CD14-positive monocyte (primary cell): ENCODE measurements around the gene RFX7. TPM values are rescaled to one million over a fixed set of nuclear protein-coding genes. Genes with fewer than 3 reads are reported as not detected.
"Not testable (repeated sequence)": the region's sequence is repeated elsewhere in the genome, so short reads cannot be mapped to it uniquely, and the experiment has no call there.

Experiments
- DNase-seq, 3 donors: peaks; one replicate each; pipeline ENCODE4 v3.0.0-alpha.2; 2011 to 2022
- H2AFZ ChIP-seq: 2 replicates; pipeline ENCODE4 v1.6.0; 2012; ENCODE audit warnings: mild to moderate bottlenecking, low read depth, low read length, inconsistent platforms; ENCODE audit not compliant: insufficient read depth, poor library complexity, severe bottlenecking
- H3K27ac ChIP-seq, 2 donors: 1 replicate in 1 of 2; 2 replicates in 1 of 2; pipeline ENCODE4 v1.5.1; 2012 to 2013; ENCODE audit warnings: low read length in 2 of 2, control low read depth in 1 of 2, inconsistent platforms in 1 of 2, low read depth in 1 of 2, mild to moderate bottlenecking in 1 of 2
- H3K27me3 ChIP-seq, 2 donors: one replicate each; pipeline versions ENCODE4 v1.6.0 to v1.6.1; 2011 to 2013; ENCODE audit warnings: low read length in 2 of 2; ENCODE audit not compliant: control insufficient read depth in 2 of 2, insufficient read depth in 2 of 2
- H3K36me3 ChIP-seq, 2 donors: replicated peaks in 1 of 2; 1 replicate in 1 of 2; 2 replicates in 1 of 2; pipeline versions ENCODE4 v1.5.1 to v1.6.1; 2012 to 2013; ENCODE audit warnings: low read length in 2 of 2, control low read depth in 1 of 2, inconsistent platforms in 1 of 2, mild to moderate bottlenecking in 1 of 2; ENCODE audit not compliant: insufficient read depth in 2 of 2, control insufficient read depth in 1 of 2
- H3K4me1 ChIP-seq, 2 donors: 1 replicate in 1 of 2; 2 replicates in 1 of 2; pipeline versions ENCODE4 v1.5.1 to v1.6.1; 2012 to 2013; ENCODE audit warnings: low read length in 2 of 2, control low read depth in 1 of 2, inconsistent platforms in 1 of 2, mild to moderate bottlenecking in 1 of 2, moderate library complexity in 1 of 2; ENCODE audit not compliant: insufficient read depth in 2 of 2, control insufficient read depth in 1 of 2
- H3K4me2 ChIP-seq: replicated peaks from 2 replicates; pipeline ENCODE3; 2012; ENCODE audit warnings: low read length, moderate library complexity, mild to moderate bottlenecking; ENCODE audit not compliant: poor library complexity, severe bottlenecking; ENCODE audit errors: extremely low read depth
- H3K4me3 ChIP-seq, 3 experiments: fragments of 200-600 bp in 1 of 3; sonication (generic) in 1 of 3; replicated peaks in 1 of 3; 1 replicate in 2 of 3; 2 replicates in 1 of 3; pipeline ENCODE4 v1.5.1; 2011 to 2013; ENCODE audit warnings: low read length in 3 of 3, mild to moderate bottlenecking in 3 of 3, control low read depth in 2 of 3, low read depth in 2 of 3, inconsistent platforms in 1 of 3, moderate library complexity in 1 of 3
- H3K79me2 ChIP-seq: 2 replicates; pipeline ENCODE4 v1.6.0; 2012; ENCODE audit warnings: mild to moderate bottlenecking, control low read depth, inconsistent platforms, low read length, moderate library complexity; ENCODE audit not compliant: insufficient read depth
- H3K9ac ChIP-seq: 2 replicates; pipeline ENCODE4 v1.6.0; 2017; ENCODE audit warnings: low read length, mild to moderate bottlenecking; ENCODE audit not compliant: insufficient read depth, poor library complexity, severe bottlenecking
- H3K9me3 ChIP-seq, 2 donors: replicated peaks in 1 of 2; 1 replicate in 1 of 2; 2 replicates in 1 of 2; pipeline versions ENCODE4 v1.5.1 to v1.6.1; 2012 to 2013; ENCODE audit warnings: low read length in 2 of 2, control low read depth in 1 of 2; ENCODE audit not compliant: control insufficient read depth in 1 of 2, insufficient read depth in 1 of 2
- H4K20me1 ChIP-seq: 2 replicates; pipeline ENCODE4 v1.6.0; 2012; ENCODE audit warnings: mild to moderate bottlenecking, low read length, control low read depth, moderate library complexity; ENCODE audit not compliant: insufficient read depth
- H3K27ac Mint-ChIP-seq, 7 donors: one replicate each; pipeline ENCODE4 v1.8.0; 2020; ENCODE audit warnings: mild to moderate bottlenecking in 7 of 7, mixed read lengths in 7 of 7, moderate library complexity in 6 of 7, inconsistent platforms in 2 of 7
- H3K27me3 Mint-ChIP-seq, 3 donors: one replicate each; pipeline ENCODE4 v1.8.0; 2021 to 2022; ENCODE audit warnings: low read depth in 3 of 3, mild to moderate bottlenecking in 3 of 3, mixed read lengths in 3 of 3, moderate library complexity in 3 of 3, inconsistent platforms in 1 of 3
- H3K36me3 Mint-ChIP-seq, 2 donors: one replicate each; pipeline ENCODE4 v1.8.0; 2020; ENCODE audit warnings: mixed read lengths in 2 of 2, inconsistent platforms in 1 of 2, mild to moderate bottlenecking in 1 of 2
- H3K4me1 Mint-ChIP-seq: one replicate; pipeline ENCODE4 v1.8.0; 2020; ENCODE audit warnings: mild to moderate bottlenecking, mixed read lengths
- H3K4me3 Mint-ChIP-seq, 2 donors: one replicate each; pipeline ENCODE4 v1.8.0; 2020; ENCODE audit warnings: mild to moderate bottlenecking in 2 of 2, mixed read lengths in 2 of 2, moderate library complexity in 1 of 2
- H3K9me3 Mint-ChIP-seq, 7 donors: one replicate each; pipeline ENCODE4 v1.8.0; 2020 to 2022; ENCODE audit warnings: mixed read lengths in 7 of 7, mild to moderate bottlenecking in 6 of 7, moderate library complexity in 6 of 7, inconsistent platforms in 2 of 7
- WGBS: methylation state at CpG from one replicate; pipeline ENCODE4 v1.1.5; 2013; ENCODE audit warnings: missing lambda C conversion rate; ENCODE audit not compliant: insufficient coverage; 5-methylcytosine and 5-hydroxymethylcytosine counted together
- intact Hi-C, 2 donors: fragments of 100-400 bp; cut with micrococcal nuclease; formaldehyde crosslinking; loops; one replicate each; pipeline versions ENCODE4 v1.15.0 to v1.15.1; 2023
- polyA plus RNA-seq, 3 donors: library from polyadenylated mRNA; depleted of rRNA in 1 of 3; unstranded in 2 of 3; stranded (reverse) in 1 of 3; fragments of 300-500 nt in 2 of 3; fragments of >200 nt in 1 of 3; fragmentation: Illumina TruSeq in 2 of 3; gene quantifications; 1 replicate in 2 of 3; 2 replicates in 1 of 3; pipeline ENCODE4 v1.2.3, GENCODE V29; 2012 to 2021
- TF ChIP-seq, protein P1 (sequence below): fragments of 200-600 bp; IDR thresholded peaks from one replicate; pipeline ENCODE4 v1.8.0; 2022; ENCODE audit warnings: antibody characterized with exemption, mild to moderate bottlenecking

RFX7 gene
- polyA plus RNA-seq, 3 donors = 1.0 to 2.9 (median 1.2) TPM

DNA sequence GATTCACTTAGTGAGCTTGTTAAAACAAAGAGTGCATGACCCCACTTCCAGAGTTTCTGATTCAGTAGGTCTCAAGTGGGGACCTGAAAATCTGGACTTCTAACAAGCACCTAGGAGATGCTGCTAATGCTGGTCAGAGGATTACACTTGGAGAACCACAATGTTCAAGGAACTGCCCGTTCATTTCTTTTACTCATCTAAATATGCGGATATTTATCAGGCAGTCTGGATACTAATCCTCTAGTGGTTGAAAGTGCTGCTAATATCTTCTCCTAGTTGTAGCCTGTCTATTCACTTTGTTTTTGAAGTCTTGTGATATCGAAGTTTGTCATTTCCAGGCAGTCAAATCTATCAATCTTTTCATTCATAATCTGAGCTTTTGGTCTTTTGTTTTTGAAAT, 86.8 kb downstream of the RFX7 start:
- H3K4me1 Mint-ChIP-seq = peaks cover 8% of the 10 kb centered on the region
- TF ChIP-seq, protein P1, sequence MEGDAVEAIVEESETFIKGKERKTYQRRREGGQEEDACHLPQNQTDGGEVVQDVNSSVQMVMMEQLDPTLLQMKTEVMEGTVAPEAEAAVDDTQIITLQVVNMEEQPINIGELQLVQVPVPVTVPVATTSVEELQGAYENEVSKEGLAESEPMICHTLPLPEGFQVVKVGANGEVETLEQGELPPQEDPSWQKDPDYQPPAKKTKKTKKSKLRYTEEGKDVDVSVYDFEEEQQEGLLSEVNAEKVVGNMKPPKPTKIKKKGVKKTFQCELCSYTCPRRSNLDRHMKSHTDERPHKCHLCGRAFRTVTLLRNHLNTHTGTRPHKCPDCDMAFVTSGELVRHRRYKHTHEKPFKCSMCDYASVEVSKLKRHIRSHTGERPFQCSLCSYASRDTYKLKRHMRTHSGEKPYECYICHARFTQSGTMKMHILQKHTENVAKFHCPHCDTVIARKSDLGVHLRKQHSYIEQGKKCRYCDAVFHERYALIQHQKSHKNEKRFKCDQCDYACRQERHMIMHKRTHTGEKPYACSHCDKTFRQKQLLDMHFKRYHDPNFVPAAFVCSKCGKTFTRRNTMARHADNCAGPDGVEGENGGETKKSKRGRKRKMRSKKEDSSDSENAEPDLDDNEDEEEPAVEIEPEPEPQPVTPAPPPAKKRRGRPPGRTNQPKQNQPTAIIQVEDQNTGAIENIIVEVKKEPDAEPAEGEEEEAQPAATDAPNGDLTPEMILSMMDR = no peak

DNA sequence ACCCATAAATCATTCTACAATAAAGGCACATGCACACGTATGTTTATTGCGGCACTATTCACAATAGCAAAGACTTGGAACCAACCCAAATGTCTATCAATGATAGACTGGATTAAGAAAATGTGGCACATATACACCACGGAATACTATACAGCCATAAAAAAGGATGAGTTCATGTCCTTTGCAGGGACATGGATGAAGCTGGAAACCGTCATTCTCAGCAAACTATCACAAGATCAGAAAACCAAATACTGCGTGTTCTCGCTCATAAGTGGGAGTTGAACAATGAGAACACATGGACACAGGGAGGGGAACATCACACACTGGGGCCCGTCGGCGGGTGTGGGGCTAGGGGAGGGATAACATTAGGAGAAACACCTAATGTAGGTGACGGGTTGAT, 88.4 kb downstream of the RFX7 start:
- H3K36me3 ChIP-seq, H2AFZ ChIP-seq, H3K27me3 Mint-ChIP-seq, H3K4me2 ChIP-seq, H3K4me3 Mint-ChIP-seq, H3K9ac ChIP-seq, H3K27me3 ChIP-seq, H3K27ac Mint-ChIP-seq, H3K9me3 ChIP-seq, H3K27ac ChIP-seq, H3K4me3 ChIP-seq, H3K4me1 ChIP-seq, intact Hi-C loops, H3K4me1 Mint-ChIP-seq, H4K20me1 ChIP-seq, DNase-seq: not testable (repeated sequence)
- H3K79me2 ChIP-seq = peaks cover 10% of the 10 kb centered on the region
- WGBS = 100% methylated on average over 2 of the region's 10 CpGs
- Mint-ChIP-seq H3K36me3 (peaks cover 17 to 25% of the 10 kb centered on the region in 2 donors), H3K9me3 (peaks cover 19 to 46% (median 35%) of the 10 kb centered on the region in 7 donors)

More for the DNA sequence above, 86.8 kb downstream of the RFX7 start:
- H3K27ac Mint-ChIP-seq = no peak overlapping the region
- H3K27me3 Mint-ChIP-seq = no peaks in the 10 kb centered on the region
- H4K20me1 ChIP-seq = no peaks in the 10 kb centered on the region
- no peak overlapping the region for H3K27ac ChIP-seq
- no peak overlapping the region for H3K4me3 ChIP-seq
- H3K27me3 ChIP-seq = no peaks in the 10 kb centered on the region
- H3K4me2 ChIP-seq = no peak overlapping the region
- peaks cover 17 to 22% of the 10 kb centered on the region in 2 donors for H3K36me3 Mint-ChIP-seq
- H3K9me3 Mint-ChIP-seq = peaks cover 17 to 33% (median 26%) of the 10 kb centered on the region in 7 donors
- H3K9ac ChIP-seq = no peak overlapping the region
- H3K36me3 ChIP-seq = no peaks in the 10 kb centered on the region
- peaks cover 10% of the 10 kb centered on the region for H3K79me2 ChIP-seq
- intact Hi-C loops = no loop called here
- no peak overlapping the region for H2AFZ ChIP-seq
- peaks cover 0 to 3% of the 10 kb centered on the region in 2 donors for H3K9me3 ChIP-seq
- no CpG with 5 or more reads among the region's 3 CpGs for WGBS
- no peak for DNase-seq
- H3K4me1 ChIP-seq = no peaks in the 10 kb centered on the region
- no peak overlapping the region for H3K4me3 Mint-ChIP-seq

DNA sequence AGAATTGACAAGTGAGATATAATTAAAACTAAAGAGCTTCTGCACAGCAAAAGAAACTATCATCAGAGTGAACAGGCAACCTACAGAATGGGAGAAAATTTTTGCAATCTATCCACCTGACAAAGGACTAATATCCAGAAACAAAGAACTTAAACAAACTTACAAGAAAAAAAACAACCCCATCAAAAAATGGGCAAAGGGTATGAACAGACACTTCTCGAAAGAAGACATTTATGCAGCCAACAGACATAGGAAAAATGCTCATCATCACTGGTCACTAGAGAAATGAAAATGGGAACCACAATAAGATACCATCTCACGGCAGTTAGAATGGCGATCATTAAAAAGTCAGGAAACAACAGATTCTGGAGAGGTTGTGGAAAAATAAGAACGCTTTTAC, 88.9 kb downstream of the RFX7 start:
- H3K27ac ChIP-seq, H3K27me3 ChIP-seq, H3K27ac Mint-ChIP-seq, H3K9ac ChIP-seq, DNase-seq, H3K27me3 Mint-ChIP-seq, H2AFZ ChIP-seq, H3K4me3 ChIP-seq, H3K4me1 ChIP-seq, intact Hi-C loops, H3K36me3 ChIP-seq, H4K20me1 ChIP-seq, H3K4me3 Mint-ChIP-seq, H3K4me1 Mint-ChIP-seq, H3K4me2 ChIP-seq: not testable (repeated sequence)
- Histone ChIP-seq H3K79me2 (peaks cover 10% of the 10 kb centered on the region), H3K9me3 (peaks cover 0 to 11% of the 10 kb centered on the region in 2 donors)
- WGBS = no CpG with 5 or more reads among the region's 4 CpGs
- Mint-ChIP-seq H3K9me3 (peaks cover 19 to 46% (median 39%) of the 10 kb centered on the region in 7 donors), H3K36me3 (peaks cover 17 to 30% of the 10 kb centered on the region in 2 donors)
